NK-92 treated with Interleukin-12 subunit alpha and Interleukin-12 subunit beta, amount 100 ng/mL, for 24 hours (cell line): ENCODE measurements around the gene AXDND1.

ENCODE experiments used
- DNase-seq: peaks from one replicate; lab custom pipeline; 2025; lab: John Stamatoyannopoulos, UW

Gene AXDND1

DNA sequence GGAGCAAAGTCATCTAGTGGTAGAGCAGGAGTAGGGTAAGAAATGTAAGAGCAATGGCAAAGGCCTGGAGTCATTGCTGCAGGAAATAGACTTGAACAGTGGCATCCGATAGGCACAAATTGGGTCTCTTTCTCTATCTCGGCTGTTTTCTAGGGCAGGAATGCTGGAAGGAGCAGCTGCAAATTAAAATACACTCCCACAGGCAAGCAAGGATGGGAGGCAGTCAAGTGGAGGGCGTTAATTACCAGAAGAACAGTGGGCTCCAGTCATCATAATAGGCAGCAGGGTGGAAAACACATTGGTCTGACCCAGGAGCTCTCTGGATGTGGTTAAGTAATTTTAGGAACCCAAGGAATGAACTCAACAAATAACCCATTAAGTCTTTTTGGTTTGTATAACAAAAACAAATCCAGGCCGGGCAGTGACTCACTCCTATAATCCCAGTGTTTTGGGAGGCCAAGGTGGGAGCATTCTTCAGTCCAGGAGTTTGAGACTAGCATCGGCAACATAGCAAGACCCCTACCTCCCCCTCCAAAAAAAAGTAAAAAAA, 218.1 kb downstream of the AXDND1 start:
- DNase-seq: no peak

DNA sequence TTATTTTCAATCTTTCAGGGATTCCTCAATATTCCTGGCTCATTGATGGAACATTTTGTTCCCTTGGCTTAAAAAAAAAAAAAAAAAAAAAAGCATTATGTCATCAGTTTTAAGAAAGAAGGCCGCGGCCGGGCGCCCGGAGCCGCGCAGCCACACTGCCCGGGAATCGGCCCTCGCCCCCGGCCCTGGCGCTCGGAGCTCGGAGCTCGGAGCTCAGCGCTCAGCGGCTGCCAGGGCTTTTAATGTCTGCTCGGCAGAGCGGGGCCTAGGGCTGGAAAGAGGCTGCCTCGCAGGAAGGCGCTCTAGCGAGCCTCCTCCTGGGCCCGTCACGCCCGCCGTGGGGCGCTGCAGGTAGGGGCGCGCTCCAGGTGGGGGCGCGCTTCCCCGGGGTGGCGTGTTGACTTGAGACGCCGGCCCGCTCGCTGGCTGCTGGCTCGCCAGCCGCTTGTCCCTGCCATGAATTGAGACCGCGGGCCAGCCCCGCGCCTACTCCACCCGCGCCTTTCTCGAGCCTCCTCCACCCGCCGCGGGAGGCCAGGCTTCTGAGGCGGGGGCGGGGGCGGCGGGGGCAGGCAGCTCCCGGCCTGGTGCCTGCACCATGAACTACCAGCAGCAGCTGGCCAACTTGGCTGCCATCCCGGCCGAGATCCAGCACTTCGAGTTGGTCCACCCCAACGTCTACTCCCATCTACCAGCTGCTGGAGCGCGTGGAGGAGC, 220.5 kb downstream of the AXDND1 start:
- no peak for DNase-seq

DNA sequence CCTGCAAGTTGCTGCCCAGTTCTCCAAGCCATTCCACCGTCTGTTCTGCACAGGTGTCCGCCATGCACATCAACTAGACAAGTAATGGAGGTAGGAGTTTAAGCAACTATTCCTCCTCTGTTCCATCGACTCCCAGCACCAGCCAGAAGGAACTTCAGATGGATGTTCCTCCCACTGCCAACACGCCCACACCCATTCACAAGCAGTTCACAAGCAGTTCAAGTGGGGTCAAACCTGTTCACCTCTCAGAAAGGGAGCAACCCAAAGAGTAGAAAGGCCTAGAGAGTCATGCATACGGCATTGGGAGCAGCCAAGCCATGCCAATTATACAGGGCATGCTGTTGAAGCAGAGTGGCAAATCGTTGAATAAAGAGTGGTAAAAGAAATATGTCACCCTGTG, 221.6 kb downstream of the AXDND1 start:
- DNase-seq: no peak

DNA sequence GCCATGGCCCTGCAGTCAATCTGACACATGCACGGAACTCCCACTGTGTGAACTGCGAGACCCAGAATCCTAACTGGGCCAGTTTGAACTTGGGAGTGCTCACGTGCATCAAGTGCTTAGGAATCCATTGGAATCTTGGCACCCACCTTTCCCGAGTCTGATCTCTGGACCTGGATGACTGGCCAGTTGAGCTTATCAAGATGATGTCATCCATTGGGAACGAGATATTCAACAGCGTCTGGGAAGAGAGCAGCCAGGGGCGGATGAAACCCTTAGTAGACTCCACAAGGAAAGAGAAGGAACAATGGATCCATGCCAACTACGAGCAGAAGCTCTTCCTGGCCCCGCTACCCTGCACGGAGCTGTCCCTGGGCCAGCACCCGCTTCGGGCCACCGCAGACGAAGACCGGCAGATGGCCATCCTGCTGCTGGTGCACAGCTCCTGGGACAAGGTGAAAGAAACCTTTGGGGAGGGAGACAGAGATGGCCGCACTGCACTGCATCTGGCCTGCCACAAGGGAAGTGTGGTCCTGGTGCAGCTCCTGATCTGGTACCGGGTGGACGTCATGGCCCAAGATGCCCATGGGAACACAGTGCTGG, 222.8 kb downstream of the AXDND1 start:
- no peak for DNase-seq

DNA sequence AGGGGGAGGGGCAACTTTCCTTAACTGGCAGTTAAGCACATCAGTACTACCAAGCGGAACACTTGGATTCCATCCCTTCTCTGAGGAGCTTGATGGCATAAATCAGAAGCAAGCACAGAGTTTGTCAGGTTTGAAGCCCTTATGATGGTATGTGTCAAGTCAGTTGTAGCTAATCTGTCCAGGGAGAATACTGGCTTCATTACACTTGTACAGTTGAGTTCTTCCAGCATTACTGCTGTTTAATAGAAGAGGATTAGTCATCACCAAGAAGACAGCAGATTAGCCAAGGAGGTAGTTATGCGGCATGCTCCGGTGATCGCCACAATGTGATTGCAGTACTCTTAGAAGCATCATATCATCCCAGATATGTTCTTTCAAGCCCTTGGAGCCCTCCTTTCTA, 223.7 kb downstream of the AXDND1 start:
- DNase-seq: no peak

DNA sequence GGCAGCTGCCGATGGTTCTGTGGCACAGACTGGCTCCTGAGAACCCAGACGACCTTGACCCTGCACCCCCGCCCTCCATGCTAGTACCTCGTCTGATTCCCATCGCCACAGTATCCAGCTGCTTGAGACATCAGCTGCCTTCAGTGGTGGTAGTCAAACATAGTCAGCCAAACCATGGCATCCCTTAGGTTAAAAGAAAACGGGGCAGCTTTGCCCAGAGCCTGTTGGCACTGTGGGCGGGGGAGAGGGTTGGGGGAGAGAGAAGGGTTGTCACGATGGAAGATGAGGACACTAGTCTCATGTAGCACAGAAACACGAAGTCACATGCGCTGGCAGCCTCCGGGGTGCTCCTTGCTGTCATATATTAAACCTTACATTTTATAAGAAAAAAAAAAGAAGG, 224.9 kb downstream of the AXDND1 start:
- DNase-seq: no peak

DNA sequence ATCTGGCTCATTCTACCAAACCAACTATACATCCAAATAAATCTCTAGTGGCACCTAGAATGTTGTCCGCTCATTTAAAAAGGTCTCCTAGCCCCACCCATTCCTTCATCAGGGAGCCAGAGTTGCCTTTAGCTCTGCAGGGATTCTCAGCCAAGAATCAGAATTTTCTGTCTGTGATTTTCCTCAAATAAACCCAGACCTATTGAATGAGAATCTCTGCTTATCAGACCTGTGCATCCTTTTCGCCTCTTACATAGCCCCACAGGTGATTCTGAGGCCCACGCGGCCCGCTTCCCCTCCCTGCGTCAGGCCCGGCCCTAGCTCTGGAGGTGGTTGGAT, 225.5 kb downstream of the AXDND1 start:
- no peak for DNase-seq

DNA sequence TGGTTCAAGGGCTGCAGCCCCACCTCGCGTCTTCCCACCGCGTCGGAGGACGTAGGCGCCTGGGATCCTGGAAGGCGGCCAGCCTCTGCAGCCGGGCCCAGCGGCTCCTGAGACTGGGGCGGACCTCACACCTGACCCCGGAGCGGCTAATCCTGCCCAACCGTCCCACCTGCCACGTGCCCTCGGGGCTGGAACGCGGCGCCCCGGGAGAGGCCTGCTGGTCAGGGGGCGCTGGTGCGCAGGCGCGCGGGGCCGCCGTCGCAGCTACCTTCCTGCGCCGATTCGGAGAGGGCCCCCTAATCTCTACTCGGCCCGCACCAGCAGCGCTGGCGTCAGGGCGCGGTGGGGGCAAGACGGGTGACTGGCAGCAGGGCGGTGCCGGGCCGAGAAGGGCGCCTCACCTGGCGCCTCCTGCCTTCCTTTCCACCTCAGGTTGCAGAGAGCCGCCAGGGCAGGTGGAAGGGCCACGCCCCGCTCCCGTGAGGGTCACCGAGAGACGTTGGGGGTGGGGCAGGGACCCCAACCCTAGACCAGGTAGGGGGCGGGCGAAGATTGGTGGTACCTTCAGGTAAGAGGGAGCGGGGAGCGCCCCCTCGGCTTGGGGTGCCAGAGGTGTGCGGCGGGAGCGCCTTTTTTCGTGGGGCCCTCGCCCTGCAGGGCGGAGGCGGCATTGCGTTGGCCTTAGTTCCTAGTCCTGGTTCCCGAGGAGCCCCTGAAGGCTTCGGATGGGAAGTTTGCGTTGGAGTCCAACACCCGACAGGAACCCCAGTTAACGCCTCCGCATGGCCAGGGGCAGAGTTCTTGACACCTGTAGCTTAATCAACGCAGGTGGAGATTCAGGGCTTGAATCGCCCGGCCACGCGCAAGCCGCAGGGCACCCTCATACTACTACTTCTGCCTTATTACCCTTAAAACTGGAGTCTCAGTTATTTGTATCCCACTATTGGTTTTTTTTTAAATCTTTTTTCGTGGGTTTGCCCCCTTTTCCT, 226.1 kb downstream of the AXDND1 start, which contains the start of gene TDRD5:
Gene TDRD5, plus strand, starts transcription at position 241 of the 989 bp plus-strand sequence. CDS start 784 bp downstream, outside the sequence.
- no peak for DNase-seq

DNA sequence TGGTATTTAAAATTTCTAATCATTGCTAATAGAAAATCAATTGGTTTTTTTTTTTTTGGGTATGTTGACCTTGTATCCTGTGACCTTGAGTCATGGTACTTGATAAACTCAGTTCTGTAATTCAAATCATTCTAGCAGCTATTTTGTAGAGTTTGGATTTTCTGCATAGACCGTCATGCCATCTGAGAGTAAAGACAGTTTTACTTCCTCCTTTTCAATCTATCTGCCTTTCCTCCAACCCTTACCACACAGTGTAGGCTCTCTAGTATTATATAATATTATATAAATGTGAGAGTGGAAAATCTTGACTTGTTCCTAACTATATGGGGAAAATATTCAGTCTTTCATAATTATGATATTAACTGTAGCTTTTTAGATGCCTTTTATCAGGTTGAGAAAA, 232.9 kb downstream of the AXDND1 start:
- DNase-seq: no peak

DNA sequence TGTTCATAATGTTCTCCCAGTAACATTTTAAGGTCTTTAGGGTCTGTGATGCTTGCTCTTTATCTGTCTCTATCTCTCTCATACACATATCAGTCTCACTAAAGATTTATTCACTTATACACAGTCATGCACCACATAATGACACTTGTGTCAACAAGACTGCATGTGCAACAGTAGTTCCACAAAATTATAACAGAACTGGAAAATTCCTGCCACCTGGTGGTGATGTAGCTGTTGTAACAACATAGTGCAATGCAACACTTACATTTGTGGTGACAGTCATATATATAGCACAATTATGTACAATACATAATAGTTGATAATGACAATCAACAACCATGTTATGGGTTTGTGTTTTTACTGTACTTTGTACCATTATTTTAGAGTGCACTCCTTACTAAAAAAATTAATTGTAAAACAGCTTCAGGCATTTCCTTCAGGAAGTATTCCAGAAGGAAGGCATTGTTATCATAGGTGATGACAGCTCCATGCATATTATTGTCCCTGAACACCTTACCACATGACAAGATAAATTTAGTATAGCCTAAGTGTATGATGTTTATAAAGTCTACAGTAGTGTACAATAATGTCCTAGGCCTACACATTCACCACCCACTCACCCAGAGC, 234.0 kb downstream of the AXDND1 start:
- no peak for DNase-seq

DNA sequence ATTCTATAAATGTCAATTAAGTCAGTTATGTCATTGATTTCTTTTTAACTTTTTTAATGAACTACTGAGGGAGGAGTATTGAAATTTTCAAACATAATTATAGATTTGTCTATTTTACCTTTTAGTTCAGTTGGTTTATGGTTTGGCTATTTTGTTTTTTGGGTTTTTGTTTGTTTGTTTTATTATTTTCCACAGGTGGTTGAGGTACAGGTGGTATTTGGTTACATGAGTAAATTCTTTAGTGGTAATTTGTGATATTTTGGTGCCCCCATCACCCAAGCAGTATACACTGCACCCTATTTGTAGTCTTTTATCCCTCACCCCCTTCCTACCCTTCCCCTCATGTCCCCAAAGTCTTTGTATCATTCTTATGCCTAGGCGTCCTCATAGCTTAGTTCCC, 235.3 kb downstream of the AXDND1 start:
- no peak for DNase-seq
